CD1c-positive myeloid dendritic cell (primary cell): Measurements from ENCODE around the gene BIK.
A peak's percentile ranks its signal among the peaks of the same experiment; 100 is the strongest.
"Not testable (repeated sequence)": the region's sequence is repeated elsewhere in the genome, so short reads cannot be mapped to it uniquely, and the experiment has no call there.

Experiments
- DNase-seq: peaks from one replicate; pipeline ENCODE4 v3.0.0-alpha.2; 2016; ENCODE audit errors: extremely low spot score

BIK gene

DNA sequence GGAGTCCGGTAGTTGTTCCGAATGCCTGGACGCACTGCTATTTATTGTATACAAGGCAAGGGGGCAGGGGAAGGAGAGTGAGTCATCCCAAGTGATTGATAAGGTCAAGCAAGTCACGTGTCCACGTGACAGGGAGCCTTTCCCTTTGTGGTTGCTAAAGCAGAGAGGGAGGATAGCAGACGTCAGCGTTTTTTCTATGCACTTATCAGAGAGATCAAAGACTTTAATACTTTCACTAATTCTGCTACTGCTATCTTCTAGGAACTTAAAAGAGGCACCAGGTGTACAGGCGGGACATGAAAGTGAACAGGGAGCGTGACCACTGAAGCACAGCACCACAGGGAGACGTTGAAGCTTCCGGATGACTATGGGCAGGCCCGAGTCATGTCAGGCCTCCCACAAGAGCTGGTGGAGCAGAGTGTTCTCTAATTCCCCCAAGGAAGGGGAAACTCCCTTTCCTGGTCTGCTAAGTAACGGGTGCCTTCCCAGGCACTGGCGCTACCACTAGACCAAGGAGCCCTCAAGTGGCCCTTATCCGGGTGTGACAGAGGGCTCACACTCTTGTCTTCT is 6.4 kb upstream of the BIK start:
- DNase-seq = peak; percentile 17

DNA sequence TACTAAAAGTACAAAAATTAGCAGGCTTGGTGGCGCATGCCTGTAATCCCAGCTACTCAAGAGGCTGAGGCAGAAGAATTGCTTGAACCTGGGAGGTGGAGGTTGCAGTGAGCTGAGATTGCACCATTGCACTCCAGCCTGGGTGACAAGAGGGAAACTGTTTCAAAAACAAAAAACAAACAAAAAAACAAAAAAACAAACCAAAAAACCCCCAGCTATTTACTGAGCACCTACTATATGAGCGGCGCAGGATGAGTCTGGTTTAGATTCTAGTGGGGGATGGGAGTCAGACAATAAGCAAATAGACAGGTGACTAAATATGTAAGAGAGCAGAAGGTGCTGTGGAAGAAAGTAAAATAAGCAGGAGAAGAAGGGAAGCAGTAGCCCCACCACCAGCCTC is 5.6 kb upstream of the BIK start:
- DNase-seq = not testable (repeated sequence)

DNA sequence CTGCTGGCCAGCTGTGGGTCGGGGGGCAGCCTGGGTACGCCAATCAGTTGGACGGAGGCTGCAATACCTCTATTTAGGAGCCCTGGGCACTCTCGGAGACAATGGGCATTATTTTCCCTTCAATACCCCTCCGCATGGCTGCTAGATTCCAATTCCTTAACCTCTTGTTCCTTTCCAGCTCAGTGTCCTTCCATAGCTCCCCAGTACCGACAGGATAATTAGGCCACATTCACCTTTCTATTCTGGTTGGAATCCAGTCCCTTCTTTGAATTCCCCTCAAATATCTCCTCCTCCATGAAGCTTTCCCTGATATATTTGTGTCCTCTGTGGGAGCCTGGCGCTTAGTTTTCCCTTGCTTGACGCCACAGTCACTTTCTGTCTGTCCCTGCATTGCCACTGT is 4.2 kb upstream of the BIK start:
- DNase-seq = no peak

DNA sequence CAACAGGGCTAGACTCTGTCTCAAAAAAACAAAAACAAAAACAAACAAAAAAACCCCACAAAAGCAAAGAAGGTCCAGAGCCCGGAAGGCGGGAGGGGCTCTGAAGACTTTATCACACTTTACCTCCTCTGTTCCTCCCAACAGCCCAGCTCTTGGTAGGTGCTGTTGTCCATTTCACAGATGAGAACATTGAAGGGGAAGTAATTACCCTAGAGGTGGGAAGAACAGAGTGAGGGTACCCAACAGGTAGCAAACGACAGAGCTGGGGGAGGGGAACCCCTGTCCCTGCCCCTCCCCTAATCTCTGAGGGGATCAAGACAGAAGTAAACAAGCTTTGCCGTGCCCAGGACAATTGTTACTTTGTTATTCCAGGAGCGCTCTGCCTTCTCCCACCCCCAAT is 1.0 kb upstream of the BIK start:
- DNase-seq = no peak

DNA sequence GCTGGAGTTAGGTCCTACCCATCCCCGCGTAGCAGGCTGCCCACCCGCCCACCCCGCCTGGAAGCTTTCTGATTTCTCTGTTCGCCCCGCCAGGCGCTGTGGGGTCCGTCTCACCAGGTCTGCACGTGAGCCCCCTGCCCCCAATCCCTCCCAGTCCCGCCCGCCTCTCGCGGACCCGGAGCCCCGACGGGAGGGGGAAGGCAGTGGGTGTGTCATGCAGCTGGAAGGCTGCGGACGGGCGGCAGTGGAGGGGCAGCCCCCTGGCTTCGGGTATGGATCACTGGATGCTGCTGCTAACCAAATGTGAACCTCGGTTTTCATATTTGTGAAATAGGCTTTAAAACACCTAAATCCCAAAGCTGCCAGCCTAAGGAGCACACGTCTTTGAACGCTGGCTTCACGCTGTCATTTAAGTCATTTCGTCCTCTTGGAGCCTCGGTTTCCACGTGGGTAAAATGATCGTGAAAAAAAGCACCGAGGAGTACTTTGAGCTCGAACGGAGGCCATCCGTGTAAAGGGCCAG is 568 bp upstream of the BIK start:
- no peak for DNase-seq

DNA sequence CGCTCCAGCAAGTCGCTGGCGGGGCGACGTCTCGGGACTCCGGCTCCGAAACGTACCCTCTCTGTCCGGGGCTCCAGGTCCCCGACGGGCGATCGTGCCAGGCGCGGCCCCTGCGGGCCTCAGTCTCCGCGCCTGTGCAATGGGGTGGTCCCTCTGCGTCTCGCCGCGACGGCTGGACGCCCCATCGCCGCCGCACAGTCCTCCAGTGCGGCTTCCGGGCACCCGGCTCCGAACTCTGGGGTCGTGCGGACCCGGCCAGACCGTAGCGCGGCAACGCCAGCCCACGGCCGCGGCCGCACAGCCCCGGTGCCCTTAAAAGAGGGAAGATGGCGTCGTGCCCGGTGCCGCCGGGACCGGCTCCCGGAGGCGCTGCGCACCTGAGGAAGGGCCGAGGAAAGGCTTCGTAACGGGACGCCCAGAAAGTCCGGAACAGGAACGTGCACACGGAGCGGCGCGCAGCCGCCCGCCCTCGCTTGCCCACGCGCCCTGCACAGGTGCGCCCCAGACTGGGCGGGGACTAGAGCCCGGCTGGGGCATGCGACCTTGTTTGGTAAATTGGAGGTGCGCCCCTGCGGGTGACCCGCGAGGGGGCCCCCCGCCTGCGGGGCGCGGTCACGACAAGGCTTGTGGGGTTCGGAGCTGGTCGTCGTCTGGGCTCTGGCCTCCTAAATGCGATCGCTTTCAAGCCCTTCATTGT is 525 bp downstream of the BIK start:
- DNase-seq = peak; percentile 29

DNA sequence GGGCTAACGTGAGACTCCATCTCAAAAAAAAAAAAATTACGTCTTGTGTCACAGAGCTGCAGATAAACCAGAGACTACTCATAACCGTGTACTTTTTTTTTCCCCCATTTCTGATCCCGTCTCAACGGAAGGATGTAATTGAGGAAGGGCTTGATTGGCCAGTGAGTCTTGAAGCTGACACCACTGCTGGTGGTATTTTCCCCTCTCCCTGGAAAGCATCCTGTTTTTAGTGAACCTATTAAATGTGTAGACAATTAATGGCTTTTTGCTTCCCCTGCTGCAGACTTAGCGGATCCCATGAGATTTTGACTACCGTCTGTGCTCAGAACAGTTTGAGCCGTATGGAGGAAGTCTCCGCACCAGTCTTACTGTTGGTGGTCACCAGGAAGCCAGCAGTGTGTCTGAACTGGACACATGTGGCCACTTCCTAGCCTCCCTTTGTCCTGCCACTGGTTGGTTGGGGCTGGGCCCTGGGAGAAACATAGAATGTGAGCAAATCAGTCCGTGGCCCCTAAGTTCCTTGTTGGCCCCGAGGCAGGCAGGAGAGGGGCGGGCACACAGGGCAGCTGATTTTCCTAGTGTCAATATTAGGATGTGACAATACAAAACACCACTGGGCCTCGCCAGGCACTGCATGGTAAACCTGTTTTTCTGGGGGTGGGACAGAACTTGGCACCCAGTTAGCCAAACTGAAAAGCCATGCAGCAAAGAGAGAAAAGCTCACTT is 3.1 kb downstream of the BIK start:
- DNase-seq = peak; percentile 9

DNA sequence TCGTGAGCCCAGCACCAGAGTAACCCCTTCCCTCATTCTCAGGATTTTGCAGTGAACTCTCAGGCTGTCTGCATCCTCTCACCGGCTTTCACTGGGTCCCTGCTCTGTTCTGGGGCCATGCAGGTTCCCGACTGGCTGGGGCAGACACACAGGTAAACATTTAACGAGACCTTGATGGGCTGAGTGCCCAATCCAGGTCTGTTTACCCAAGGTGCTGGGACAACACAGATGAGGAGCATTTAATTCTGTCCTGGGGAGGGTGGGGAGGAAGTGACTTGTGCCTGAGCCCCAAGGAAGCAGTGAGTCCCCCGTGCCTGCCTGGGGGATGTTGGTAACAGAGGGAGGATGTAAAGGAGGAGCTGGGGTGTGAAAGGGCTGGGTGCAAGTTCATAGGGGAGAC is 4.4 kb downstream of the BIK start:
- DNase-seq = no peak

DNA sequence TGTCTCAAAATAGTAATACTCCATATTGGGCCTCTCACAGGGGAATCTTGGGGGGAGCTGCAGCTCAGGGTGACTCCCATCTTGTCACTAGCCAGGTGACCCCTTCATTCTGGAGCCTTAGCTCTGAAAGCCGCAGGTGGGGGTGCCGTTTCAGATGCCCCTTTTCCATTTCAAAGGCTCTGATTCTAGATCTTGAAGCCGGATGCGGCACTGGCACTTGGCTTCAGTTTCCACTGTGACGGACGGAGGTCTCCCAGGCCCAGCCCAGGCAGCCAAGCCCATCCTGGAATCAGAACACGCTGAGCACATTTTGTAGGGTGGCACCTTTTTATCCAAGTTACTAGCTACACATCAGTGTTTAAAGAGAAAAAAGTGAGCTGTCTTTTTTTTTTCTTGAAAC is 6.4 kb downstream of the BIK start:
- no peak for DNase-seq

DNA sequence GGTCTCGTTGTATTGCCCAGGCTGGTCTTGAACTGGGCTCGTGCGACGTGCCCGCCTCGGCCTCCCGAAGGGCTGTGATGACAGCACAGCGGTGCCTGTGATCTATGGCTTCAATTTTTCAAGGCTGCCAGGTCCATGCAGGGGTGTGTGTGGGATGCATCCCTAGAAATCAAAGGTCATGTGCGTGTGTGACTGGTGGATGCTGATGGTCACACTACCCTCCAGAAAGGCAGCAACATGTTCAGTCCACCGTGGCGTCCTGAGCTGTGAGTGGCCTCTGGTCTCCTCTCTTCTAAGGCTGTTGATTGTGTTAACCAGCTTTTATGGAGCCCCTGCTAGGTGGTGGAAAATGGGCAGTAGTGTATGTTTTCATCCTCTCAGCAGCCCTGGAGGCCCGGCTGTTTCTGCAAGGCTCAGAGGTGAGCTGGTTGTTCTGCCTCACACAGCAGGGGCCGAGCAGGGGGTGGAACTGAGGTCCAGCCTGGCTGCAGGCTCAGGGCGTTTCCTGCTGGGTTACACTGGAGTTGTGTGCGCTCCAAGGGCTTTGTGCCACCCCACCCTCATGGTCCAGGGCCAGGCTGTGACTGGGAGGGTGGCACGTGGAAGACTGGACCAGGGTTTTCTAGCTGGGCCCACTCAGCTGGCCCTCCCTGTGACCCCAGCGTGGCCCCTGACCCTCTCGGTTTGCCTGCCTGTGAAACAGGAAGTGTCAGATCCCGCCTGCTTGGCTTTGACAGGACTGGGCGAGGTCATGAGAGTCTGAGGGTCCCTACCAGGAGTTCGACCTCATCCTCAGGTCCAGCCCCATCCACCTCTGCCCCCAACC is 7.7 kb downstream of the BIK start:
- peak; percentile 45 for DNase-seq

DNA sequence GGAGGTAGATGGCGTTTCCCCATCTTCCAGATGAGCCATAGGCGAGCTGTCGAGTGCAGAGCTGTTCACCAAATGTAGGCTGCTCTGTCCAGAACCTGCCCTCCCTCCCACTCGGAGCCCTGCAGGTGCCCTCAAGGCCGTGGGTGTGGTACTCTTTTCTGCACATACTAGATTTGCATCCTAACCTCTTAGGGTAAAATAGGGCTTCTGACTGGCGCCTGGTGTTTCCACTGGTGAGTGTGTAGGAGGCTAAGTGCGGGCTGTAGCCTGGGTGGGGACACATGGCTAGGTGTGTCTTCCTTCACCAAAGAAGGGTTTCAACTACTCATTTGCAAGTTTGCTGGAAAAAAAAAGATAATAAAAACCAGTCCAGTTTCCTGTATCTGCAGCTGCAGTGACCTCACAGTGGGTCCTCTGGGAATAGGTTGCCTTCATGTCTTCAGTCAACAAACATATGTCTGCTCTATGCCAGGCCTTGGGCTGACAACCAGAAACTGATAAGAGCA is 8.5 kb downstream of the BIK start:
- DNase-seq = no peak

DNA sequence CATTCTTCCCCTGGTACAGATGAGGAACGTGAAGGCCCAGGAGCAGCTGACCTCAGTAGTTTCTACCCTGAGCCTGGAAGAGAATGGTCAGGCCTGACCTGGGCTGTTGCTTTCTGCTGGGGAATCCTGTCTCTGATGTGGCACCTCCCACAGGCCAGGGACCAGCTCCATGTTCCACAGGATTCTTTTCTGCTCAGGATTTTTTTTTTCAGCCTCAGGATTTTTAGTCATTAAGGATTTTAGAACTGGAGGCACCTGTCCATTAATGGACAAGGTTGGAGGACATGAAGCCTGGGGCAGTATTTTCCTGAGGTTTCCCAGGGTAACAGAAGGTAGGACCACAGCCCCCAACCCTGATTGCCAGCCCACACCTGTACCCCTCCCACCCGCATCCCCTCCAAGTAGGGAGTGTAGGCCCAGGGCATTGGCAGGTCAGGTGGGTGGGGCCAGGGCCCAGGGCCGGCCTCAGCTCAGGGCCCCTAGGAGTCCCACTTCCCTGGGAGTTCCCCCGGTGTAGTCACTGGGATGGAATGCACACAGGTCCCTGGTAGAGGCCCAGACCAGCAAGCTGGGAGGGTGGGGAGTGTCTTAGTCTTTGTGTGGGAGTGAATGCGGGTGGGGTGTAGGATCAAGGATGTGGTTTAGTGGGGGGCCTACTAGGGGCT is 16.1 kb downstream of the BIK start:
- no peak for DNase-seq

DNA sequence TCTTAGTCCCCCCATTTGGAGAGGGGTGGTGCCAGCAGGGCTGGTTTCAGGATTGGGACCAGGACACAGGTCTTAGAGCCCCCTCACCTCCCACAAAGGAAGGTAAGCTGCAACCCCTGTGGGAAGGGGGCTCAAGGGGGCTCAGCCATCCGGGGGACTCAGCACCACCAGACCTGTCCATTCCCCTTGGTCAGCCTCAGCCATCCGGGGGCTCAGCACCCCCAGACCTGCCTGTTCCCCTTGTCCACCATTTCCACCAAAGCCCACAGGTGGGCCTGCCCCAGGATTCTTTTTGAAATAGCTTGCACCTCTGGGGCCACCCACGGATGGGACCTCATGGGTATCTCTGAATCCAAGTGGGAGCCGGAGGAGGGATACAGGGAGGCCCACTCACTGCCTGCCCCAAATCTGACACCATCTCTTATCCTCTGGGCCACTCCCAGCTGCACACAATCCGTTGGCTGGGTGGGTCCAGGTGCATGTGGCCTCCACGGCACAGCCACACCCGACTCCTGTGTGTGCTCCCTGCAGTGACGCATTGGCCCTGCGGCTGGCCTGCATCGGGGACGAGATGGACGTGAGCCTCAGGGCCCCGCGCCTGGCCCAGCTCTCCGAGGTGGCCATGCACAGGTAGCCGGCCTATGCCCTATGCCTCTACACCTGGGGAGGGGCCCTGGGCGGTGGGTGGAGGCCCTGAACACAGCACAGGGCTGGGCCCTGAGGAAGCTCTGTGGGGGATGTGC is 16.8 kb downstream of the BIK start:
- DNase-seq = no peak

DNA sequence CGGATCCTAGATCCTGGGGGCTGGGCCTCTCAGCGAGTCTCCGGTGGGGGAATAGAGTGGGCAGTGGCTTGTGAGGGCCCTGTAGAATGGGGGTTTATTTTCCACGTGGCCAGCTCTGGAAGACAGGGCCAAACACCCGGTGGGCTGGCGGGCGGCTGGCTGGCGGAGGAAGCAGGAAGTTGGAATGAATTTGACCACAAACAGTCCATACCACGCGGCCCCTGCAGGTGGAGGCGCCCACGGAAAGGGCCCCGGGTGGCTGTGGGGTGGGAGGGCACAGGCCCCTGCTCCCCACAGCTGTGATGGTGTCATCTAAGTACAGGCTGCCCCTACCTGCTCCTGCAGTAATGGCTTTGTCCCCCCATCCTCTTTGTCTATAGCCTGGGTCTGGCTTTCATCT is 17.6 kb downstream of the BIK start:
- peak; percentile 16 for DNase-seq

DNA sequence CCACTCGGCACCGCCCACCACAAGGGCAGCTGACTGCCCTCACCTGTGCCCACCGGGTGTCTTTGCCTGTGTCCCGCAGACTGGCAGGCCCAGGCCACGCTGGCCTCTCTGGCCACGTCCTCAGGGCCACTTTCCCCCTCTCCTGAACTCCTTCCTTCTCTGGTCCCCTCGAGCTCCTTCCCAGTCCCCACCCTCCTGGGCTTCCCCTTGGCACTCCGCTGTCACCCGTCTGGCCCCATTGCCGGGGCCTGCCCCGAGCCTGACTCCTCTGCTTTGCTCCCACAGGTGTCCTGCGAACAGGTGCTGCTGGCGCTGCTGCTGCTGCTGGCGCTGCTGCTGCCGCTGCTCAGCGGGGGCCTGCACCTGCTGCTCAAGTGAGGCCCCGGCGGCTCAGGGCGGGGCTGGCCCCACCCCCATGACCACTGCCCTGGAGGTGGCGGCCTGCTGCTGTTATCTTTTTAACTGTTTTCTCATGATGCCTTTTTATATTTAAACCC is 18.4 kb downstream of the BIK start:
- no peak for DNase-seq

DNA sequence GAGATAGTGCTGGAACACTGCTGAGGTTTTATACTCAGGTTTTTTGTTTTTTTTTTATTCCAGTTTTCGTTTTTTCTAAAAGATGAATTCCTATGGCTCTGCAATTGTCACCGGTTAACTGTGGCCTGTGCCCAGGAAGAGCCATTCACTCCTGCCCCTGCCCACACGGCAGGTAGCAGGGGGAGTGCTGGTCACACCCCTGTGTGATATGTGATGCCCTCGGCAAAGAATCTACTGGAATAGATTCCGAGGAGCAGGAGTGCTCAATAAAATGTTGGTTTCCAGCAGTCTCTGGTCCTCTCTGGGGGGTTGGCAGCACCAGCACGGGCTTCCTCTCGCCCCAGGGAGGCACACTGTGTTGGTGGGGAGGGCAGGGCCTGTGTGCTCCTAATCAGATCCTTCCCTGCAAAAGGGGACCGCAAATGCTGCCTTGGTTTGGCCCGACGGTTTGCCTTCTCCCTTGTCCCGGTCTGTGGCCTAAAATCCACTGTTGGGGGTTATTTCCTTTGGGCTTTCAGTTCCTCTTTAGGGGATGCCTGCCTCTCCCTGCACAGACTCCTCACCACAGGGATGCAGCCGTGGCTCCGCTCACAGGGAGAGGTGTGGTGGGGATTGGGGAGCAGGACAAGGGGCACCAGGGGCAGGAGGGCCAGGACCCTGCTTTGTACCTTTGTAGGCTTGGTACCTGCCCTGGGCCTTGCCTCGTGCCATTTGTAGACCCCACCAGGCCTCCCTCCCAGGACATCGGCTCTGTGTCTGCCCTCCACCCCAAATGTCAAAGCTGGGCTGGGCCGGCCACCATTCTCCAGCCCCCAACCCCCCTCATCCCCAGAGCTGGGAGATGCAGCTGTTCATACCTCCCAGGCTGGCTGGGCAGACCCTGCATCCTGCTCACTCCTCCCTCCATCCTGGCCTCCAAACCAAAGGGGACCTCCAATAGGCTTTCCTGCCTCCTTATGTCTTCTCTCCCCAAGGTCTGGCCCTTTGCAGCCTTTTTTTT is 19.2 kb downstream of the BIK start:
- DNase-seq = peak; percentile 63

DNA sequence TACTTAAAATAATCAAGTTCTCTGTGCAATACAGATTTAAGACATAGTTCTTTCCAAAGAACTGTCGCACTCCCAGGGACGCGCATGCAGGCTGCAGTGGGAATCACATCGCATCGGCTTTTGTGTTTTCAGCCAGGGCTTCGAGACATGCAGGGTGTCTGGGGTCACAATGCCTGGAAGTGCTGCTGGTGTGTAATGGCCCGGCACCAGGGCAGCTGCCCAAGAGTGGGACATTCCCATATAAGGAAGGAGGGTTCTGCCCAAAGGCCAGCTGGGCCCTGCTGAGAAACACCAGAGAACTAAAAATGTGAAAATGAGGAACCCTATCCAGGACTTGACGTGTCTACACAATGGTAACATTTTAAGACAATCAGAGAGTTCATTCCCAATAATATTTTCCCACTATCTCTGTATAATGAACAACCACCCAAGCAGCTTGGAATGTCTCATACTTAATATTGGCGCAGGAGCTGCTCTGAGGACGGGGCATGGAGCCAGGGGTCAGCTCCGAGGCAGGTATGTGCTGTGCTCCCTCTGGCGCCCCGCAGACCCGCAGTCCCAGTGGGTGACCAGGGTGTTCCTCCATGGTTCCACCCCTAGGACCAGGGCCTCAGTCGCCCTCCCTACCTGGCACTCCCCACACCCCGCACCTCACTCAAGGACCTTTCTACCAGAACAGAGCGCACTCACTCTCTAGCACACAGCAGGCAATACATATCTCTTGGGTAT is 21.4 kb downstream of the BIK start:
- no peak for DNase-seq

DNA sequence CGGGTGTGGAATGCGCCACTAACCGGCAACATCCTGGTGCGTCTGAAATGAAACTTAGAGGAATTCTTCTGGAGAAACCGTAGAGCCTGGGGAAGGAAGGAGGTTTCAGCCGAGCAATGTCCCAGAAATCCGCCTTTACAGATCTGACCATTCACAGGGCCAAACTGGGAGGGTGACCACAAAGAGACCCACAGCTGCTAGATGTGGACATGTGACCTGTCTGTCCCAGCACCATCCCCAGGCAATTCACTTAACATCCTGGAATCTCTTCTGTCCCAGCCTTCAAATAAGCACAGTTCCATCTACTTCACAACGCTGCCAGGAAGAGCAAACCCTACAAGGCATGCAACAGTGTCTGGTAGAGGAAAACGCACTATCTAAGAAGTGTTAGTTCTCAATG is 22.9 kb downstream of the BIK start:
- no peak for DNase-seq

DNA sequence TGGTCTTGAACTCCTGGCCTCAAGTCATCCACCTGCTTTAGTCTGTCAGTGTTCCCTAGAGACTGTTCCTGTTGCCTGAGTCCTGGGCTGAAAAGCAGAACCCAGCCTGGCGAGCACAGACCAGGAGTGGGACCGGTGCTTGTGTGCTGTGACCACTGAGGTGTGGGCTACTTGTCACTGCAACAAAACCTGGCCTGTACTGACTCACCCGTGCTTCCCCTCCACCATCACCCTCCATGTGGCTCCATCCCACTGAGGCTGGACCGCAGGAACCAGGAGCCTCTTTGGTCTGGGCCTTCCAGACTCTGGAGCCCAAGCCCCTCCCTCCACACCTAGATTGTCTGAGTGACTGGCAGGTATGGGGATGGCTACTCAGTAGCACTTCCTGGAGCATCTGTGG is 24.0 kb downstream of the BIK start:
- DNase-seq = no peak
